ENCODE results near the gene CST7. TPM values are rescaled to one million over a fixed set of nuclear protein-coding genes. Genes with fewer than 3 reads are reported as not detected.

Gene CST7, protein sequence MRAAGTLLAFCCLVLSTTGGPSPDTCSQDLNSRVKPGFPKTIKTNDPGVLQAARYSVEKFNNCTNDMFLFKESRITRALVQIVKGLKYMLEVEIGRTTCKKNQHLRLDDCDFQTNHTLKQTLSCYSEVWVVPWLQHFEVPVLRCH
- total RNA-seq (2013; cell fraction: nucleolus; rRNA removed), result not detected in 2 replicates
- not detected in 2 replicates for total RNA-seq (2014; rRNA removed)
- not detected in 2 replicates for total RNA-seq (2014; rRNA removed; fragmentation: Illumina TruSeq; extraction: Trizol)
- not detected in 2 replicates for total RNA-seq (2021)
- not detected for polyA plus RNA-seq (2011; ENCODE audit: low read depth)
- polyA plus RNA-seq (2011; rRNA removed), result 0.32 and 0.69 TPM in 2 replicates
- polyA plus RNA-seq (2011; cell fraction: cytosol; rRNA removed), result 0.57 and 0.96 TPM in 2 replicates
- polyA plus RNA-seq (2011; cell fraction: nucleus; rRNA removed), result 0.20 and 0.43 TPM in 2 replicates
- polyA plus RNA-seq (2012), result 0.34 TPM in 1 of 2 replicates, not detected in the other
- polyA plus RNA-seq (2014; fragmentation: Illumina TruSeq; extraction: Trizol), result not detected in 2 replicates
- polyA plus RNA-seq (2014; fragmentation: Nextera tagmentation; extraction: Ambion mirVana), result not detected
- not detected in 2 replicates for polyA plus RNA-seq (2014; rRNA removed)
- polyA plus RNA-seq (2016; fragmentation: Nextera tagmentation; extraction: Ambion mirVana), result not detected
- 0.62 TPM in 1 of 2 replicates, not detected in the other for polyA minus RNA-seq (2011; rRNA and poly(A)+ RNA removed)
- not detected in 2 replicates for polyA minus RNA-seq (2011; cell fraction: cytosol; rRNA and poly(A)+ RNA removed)
- polyA minus RNA-seq (2011; cell fraction: nucleus; rRNA and poly(A)+ RNA removed), result not detected in 2 replicates
- Bru-seq, nascent RNA, result percentile 11 among the genes with signal in this experiment
- not detected for BruChase-seq, experiment 1, labeled RNA remaining after a 6-hour chase
- BruChase-seq, experiment 2, labeled RNA remaining after a 2-hour chase, result not detected
- long read RNA-seq, experiment 1, result 0 reads
- long read RNA-seq, experiment 2, result 0 reads

DNA sequence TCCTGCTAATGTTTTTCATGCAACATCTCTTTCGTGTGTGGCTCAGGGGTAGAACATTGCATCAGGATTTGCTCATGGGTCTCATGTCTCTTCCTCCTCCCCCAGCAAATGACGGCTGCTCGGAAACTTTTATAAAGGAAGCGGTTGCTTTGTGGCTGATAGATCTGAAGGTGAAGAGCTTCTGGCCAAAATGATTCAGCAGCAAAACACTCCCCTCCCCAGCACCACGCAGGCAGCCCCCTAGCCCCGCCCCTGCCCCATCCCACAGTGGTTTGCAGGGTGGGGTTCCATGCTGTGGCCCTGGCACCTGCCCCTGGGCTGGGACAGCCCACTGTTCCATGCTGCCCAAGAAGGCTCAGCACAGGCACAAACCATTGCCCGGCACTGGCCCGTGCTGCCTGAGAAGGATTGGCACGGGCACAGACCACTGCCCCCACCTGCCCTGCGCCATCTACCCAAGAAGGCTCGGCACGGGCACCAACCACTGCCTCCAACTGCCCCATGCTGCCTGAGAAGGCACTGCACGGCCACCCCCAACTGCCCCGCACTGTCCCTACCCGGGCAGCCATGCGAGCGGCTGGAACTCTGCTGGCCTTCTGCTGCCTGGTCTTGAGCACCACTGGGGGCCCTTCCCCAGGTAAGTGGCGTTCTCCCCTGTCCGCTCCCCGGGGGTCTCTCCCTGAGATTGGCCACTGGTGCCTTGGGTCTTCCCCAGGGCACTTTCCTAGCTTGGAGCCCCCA is at the start of gene CST7:
Gene CST7 (plus strand): TSS at position 331 of the 741 bp plus-strand sequence. CDS start 237 bp downstream, at position 568.
- BruUV-seq (replicated peaks), result no TSS peak
- H3K36me3 ChIP-seq (ENCODE audit: control insufficient read depth in 2 of 2, insufficient read depth in 2 of 2, low read length in 1 of 2), result no peaks in the 10 kb centered on the region
- H3K4me1 ChIP-seq (ENCODE audit: control insufficient read depth, insufficient read depth, low read length), result 0 out of 2 replicates have a peak, but pooled peaks cover 2% of the 10 kb centered on the region
- DNase-seq (ENCODE audit: low read depth, low spot score) (peak; percentile 12), ATAC-seq (peak; percentile 49), FAIRE-seq (no peak)
- H3K79me2 ChIP-seq (ENCODE audit: control insufficient read depth, insufficient read depth, low read length), result no peaks in the 10 kb centered on the region
- intact Hi-C loops (cut with micrococcal nuclease; ENCODE audit: unreplicated experiment) (no loop called here), in situ Hi-C loops (cut with MboI) (no loop called here)
- SMC1A ChIA-PET (ENCODE audit: uncharacterized antibody, unreplicated experiment), result no interaction called here
- TF ChIP-seq BMI1 (IDR thresholded peaks at IDR 0.05; ENCODE audit: borderline replicate concordance) (no peak), RUNX3 (IDR thresholded peaks at IDR 0.05; ENCODE audit: low read length) (0 out of 2 replicates have a peak, but pooled peaks have one; percentile 16), TCF12 (IDR thresholded peaks at IDR 0.05; ENCODE audit: low read depth, low read length) (no peak), EED (IDR thresholded peaks at IDR 0.05; ENCODE audit: low read depth) (no peak), BACH1 (IDR thresholded peaks at IDR 0.05; ENCODE audit: borderline replicate concordance) (no peak)
- TF ChIP-seq, protein P1, sequence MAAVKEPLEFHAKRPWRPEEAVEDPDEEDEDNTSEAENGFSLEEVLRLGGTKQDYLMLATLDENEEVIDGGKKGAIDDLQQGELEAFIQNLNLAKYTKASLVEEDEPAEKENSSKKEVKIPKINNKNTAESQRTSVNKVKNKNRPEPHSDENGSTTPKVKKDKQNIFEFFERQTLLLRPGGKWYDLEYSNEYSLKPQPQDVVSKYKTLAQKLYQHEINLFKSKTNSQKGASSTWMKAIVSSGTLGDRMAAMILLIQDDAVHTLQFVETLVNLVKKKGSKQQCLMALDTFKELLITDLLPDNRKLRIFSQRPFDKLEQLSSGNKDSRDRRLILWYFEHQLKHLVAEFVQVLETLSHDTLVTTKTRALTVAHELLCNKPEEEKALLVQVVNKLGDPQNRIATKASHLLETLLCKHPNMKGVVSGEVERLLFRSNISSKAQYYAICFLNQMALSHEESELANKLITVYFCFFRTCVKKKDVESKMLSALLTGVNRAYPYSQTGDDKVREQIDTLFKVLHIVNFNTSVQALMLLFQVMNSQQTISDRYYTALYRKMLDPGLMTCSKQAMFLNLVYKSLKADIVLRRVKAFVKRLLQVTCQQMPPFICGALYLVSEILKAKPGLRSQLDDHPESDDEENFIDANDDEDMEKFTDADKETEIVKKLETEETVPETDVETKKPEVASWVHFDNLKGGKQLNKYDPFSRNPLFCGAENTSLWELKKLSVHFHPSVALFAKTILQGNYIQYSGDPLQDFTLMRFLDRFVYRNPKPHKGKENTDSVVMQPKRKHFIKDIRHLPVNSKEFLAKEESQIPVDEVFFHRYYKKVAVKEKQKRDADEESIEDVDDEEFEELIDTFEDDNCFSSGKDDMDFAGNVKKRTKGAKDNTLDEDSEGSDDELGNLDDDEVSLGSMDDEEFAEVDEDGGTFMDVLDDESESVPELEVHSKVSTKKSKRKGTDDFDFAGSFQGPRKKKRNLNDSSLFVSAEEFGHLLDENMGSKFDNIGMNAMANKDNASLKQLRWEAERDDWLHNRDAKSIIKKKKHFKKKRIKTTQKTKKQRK (IDR thresholded peaks at IDR 0.05; ENCODE audit: low read depth, low read length), result no peak
- no peaks in the 10 kb centered on the region for H3K9me3 ChIP-seq (replicated peaks; ENCODE audit: control insufficient read depth, insufficient read depth, low read length)
- H3K4me2 ChIP-seq (ENCODE audit: control insufficient read depth, insufficient read depth), result no peak within 1 kb of the TSS
- H3K27ac ChIP-seq (ENCODE audit: control insufficient read depth, insufficient read depth), result no peak within 1 kb of the TSS
- WGBS (ENCODE audit: insufficient coverage, insufficient replicate concordance, low lambda C conversion rate, missing lambda C conversion rate), result 38% methylated on average over 20 of the region's 20 CpGs
- CTCF ChIA-PET, result interaction anchor here (1.5 kb wide), 1 partner anchor 18 kb away, joined by 3 read pairs; no protein-coding TSS in a partner anchor
- no peaks in the 10 kb centered on the region for H3K27me3 ChIP-seq (replicated peaks in 1 of 2; ENCODE audit: control insufficient read depth in 2 of 2, insufficient read depth in 2 of 2, low read length in 1 of 2)
- RAD21 ChIA-PET (ENCODE audit: unreplicated experiment), result no interaction called here
- no peak within 1 kb of the TSS for H2AFZ ChIP-seq (ENCODE audit: control insufficient read depth, low read depth, low read length)
- H4K20me1 ChIP-seq (ENCODE audit: control insufficient read depth, insufficient read depth), result no peaks in the 10 kb centered on the region
- no peak within 1 kb of the TSS for H3K9ac ChIP-seq (ENCODE audit: control insufficient read depth, insufficient read depth, low read length)
- POLR2A ChIA-PET, result no interaction called here
- no peak within 1 kb of the TSS for H3K4me3 ChIP-seq
